Stimulated activated CD8-positive, alpha-beta memory T cell treated with anti-CD3 and anti-CD28 coated beads, Interleukin-15, amount 100 ng/mL, for 1 hour (primary cell): ENCODE results near the gene FAM32A.

Experiments
- DNase-seq: peaks from one replicate; pipeline ENCODE4 v3.0.0-alpha.2; 2020; ENCODE audit warnings: low read depth

The FAM32A gene

DNA sequence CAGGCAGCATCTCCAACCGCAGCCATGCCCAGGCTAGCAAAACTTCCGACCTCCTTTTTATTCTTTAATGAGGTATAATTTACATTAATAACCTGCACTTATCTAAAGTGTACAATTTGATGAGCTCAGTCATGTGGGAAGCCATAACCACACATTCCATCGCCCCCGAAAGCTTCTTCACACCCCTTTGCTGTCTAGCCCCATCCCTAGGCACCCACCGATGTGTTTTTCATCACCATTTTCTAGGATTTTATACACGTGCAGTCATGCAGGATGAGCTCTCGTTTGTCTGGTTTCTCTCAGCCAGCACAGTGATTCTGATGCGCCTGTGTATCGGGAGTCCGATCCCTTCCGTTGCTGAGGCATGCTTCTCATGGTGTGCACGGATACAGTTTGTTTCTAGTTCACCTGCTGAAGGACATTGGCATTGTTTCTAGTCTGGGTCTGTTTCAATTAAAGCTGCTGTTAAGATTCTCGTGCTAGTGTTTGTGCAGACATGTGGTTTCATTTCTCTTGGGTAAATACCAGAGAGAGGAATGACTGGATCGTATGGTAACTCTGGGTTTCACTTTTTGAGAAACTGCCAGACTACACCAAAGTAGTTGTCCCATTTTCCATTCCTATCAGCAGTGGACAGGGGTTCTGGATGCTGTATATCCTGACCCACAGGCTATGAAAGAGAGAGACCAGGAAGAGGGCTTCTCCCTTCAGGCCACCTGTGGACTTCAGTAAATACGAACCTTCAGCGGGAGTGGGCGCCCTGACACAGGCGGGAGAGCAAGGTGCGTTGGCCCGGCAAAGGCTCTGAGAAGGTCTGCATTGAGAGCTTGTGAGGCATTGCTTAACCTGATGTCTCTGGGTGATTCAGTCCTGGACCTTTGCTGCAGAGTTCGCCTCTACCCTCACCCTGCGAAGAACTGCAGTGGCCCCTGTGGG, 17.4 kb downstream of the FAM32A start:
- DNase-seq, result no peak

DNA sequence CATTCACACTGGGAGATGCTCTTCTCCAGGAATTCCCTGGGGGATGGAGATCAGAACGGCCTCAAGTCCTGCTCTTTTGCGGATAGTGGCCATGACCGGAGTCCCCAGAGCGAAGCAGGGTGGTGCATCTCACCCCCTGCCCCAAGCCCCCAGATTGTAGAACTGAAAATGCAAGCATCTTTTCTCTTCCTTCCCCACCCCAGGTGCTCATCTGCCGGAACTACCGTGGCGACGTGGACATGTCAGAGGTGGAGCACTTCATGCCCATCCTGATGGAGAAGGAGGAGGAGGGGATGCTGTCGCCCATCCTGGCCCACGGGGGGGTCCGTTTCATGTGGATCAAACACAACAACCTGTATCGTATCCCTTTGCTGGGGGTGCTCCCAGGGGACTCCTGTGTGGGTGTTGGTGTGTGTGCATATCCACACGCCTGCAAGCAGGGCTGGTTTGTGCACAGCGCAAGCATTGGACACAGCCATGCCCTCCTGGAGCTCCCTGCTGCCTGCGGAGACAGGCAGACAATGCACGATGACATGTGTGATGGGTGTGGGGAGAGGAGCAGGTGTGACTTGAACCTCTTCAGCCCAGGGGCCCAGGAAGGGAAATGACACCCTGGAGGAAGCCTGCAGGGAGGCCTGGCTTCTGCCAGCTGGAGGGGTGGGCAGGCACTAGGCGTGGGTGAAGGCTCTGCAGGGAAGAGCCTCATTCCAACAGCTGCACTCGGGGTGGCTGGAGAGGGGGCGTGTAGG, 18.2 kb downstream of the FAM32A start:
- DNase-seq, result no peak

GRCh38 chr19:16204005-16204294, 18.7 kb downstream of the FAM32A start:
- DNase-seq, result no peak

DNA sequence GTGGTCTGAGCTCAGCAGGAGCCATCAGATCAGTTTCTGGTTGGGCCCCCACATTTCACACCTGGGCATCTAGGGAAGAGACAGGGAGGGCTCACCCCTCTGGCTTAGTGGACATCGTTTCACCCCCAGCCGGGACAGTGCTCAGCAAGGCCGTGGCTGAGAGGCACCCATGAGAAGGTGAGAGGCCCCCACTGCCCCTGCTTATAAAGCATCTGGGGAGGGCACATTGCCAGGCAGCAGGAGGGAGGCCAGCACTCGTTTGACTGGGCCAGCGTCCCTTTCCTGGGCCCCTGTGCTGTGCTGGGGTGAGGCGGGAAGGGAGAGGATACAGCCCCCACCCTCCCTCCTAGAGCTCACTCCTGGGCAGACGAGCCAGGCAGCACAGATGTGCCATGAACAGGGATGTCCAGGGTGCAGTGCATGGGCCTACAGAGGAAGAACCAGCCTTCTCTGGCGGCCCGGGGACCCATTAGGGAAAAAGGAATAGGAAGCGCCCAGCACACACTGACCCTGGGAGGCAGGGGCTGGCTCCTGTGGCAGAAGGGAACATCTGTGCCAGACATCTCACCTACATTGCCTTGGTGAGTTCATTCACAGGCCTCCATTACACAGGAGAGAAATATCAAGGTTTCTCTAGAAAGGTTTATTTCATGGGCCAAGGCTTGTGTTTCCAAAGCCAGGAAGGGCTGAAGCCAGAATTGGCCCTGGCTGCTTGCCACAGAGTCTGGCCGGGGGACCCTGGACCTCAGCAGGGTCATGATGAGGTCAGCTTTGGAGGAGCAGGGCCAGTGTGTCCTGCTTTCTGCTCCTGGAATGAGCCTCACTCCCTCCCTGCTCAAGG, 20.2 kb downstream of the FAM32A start:
- DNase-seq, result no peak

DNA sequence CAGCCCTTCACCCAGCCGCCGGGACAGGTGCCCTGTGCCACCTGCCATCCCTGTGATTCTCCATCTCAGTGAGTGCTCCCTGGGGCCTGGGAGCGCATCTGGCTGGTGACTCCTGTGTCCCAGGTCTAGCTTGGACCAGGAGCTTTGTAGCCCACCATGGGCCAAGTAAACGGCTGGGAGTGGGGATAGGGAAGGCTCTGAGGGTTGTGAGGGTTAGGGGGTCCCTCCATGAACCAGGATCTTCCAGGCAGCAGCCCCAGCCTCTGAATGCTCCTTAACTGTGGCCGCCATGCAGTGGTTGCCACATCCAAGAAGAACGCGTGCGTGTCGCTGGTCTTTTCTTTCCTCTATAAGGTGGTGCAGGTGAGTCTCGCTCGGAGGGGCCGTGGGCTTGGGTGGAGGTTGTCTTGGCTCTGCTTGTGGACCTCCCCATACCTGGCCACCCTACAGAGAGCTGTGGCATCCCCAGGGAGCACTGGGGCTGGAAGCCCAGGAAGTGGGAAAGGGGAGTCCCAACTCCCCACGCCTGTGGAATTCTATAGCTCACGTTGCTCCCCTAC, 20.9 kb downstream of the FAM32A start:
- DNase-seq, result no peak

DNA sequence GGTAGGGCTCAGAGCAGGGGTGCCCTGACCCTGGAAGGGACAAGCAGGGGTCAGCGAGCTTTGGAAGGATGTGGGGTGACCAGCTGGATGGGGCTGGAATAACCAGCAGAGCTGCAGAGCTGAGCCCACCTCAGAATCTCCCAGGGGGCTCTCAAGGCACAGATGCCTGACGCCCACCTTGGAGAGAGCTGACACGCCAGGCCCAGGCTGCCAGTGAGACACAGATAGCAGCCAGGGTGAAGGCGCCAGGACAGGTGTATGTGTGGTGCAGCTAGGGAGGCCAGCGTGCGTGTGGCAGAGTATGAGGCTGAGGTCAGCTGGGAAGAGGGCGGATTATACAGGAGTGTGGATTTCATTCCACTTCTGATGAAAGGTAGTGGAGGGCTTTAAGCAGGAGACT, 21.4 kb downstream of the FAM32A start:
- DNase-seq, result no peak

DNA sequence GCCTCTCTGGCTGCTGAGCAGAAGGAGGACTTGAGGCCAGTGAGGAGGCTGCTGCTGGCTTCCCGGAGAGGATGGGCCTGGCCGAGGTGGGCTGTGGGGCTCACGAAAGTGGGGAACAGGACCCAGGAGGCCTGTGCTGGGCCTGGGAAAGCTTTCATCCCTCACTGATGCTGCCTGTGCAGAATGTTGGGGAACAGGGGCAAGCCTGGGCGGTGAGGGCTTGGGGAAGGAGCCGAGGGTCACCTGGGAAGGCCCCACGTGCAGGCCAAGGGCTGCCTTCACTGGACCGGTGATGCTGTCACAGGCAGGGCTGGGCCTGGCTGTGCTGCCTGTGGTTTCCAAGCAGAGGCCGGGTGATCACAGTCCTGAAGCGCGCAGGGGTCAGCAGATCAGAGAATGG, 21.9 kb downstream of the FAM32A start:
- no peak for DNase-seq

GRCh38 chr19:16207490-16208025, 22.3 kb downstream of the FAM32A start:
- no peak for DNase-seq

DNA sequence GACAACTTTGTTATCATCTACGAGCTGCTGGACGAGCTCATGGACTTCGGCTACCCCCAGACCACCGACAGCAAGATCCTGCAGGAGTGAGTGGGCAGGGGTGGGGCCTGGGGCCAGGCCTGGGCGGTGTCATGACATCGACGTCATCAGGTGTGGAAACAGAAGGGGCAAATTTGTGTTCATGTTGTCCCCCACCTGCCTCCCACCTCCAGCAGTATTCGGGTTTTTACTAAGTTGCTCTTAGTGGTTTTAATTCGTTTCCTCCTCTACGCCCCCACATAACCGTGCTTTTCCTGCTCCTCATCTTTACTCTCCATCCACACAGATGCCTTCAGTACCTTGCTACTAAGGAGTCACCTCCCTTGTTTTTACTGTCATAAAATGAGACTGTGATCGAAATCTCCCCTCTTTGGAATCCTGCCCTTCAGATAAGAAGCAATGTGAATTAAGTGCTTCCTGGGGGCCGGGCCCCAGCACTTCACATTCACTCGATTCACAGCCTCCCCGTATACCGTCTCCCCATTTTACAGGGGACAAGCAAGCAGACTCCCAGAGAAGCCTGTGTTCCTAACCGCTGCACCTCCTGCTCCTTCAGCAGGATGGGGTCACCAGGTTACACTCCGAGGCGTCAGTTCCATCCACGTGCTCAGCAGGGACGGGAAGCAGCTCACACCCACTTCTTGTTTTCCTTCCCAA, 23.0 kb downstream of the FAM32A start:
- DNase-seq, result no peak

DNA sequence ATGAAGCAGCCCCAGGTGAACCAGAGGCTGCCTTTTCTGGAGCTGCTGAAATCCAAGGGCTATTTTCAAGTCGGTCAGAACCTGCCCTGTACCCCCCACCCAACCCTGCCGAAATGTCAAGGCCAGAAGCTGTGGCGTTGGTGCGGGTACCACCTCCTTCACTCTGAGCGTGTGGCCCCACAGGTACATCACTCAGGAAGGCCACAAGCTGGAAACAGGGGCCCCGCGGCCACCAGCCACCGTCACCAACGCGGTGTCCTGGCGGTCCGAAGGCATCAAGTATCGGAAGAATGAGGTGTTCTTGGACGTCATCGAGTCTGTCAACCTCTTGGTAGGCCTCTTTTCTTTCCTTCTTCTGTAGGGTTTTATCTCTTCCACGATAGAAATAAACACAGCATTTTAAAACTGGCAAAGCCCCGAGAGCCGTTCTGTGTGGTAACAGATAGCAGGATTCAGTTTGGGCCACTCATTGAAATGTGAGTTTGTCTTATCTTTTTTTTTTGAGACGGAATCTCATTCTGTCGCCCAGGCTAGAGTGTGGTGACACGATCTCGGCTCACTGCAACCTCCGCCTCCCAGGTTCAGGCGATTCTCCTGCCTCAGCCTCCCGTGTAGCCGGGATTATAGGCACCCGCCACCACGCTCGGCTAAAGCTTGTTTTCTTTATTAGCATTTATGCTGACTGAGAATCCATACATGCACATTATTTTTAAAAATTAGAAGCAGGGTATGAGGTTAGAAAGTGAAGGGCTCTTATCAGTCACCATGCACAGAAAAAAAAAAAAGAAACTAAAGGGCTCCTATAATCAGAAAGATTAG, 23.8 kb downstream of the FAM32A start:
- no peak for DNase-seq

DNA sequence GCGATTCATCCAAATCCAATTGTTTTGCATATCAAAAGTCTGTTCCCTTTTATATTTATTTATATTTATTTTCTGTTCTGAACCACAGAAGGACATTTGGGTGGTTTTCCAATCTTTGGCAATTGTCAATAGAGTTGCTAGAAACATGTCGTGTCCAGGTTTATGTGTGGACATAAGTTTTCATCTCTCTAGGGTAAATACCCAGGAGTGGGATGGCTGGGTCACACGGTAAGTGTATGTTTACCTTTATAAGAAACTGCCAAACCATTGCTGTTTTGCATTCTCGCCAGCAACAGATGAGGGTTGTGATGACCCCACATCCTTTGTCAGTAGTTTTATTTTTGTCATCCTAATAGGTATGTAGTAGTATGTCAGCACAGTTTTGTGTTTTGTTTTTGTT, 25.0 kb downstream of the FAM32A start:
- DNase-seq, result no peak

GRCh38 chr19:16213076-16213475, 27.9 kb downstream of the FAM32A start:
- DNase-seq, result no peak

DNA sequence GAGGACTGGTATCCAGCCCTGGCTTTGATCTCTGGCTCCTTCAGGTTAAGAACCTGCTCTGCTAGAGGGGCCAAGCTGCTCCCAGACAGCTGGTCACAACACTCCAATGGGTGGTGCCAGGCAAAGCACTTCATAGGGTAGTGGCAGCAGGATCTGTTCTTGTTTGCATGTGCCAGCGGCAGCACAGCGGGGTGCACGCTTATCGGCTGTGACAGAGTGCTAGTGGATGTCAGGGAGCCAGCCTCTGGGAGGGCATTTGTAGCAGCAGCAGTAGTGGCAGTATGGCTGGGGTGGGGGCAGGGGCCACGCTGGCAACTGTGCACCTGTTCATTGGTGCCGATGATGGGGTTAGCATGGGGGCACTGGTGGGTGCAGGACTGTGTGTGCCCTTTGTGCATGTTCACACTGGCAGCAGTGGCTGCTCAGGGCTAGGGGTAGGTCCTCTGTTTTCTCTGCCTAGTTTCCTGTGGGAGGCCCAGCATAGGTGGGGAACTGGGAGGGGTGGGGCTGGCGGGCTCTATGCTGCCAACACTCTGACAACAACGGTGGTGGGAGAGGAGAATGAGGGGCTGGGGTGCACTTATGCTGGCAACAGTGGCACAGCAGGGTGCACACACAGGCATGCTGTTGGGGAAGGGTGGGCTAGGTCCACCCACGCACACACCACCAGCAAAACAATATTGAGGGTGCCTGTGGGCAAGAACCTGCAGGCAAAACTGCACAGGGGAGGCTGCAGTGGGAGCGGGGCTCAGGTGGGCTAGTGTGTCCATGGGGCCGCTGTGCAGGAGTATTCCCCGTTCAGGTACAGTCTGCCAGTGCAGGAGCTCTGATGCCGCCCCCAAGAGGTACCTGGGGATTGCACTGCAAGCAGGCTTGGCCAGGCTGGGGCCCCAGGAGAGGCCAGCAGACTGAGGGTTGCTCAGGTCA, 31.8 kb downstream of the FAM32A start:
- no peak for DNase-seq

- no peak for DNase-seq
These were observed 32.7 kb downstream of the FAM32A start for GRCh38 chr19:16217716-16218451.

GRCh38 chr19:16218851-16219250, 33.6 kb downstream of the FAM32A start:
- DNase-seq, result no peak

DNA sequence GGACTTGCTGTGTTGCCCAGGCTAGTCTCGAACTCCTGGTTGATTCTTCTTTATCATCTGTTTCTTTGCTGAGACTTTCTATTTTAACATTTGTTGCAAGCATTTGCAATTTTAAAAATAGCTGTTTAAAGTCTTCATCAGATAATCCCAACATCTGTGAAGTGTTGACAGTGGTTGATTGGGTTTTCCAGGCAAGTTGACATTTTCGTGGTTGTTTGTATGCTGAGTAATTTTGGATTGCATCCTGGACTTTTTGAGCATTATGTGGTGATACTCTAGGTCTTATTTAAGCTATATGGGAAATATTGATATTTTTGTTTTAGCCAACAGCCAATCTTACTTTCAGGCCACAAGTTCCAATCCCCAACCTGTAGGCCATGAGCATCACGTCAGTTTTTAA, 37.6 kb downstream of the FAM32A start:
- DNase-seq, result no peak

DNA sequence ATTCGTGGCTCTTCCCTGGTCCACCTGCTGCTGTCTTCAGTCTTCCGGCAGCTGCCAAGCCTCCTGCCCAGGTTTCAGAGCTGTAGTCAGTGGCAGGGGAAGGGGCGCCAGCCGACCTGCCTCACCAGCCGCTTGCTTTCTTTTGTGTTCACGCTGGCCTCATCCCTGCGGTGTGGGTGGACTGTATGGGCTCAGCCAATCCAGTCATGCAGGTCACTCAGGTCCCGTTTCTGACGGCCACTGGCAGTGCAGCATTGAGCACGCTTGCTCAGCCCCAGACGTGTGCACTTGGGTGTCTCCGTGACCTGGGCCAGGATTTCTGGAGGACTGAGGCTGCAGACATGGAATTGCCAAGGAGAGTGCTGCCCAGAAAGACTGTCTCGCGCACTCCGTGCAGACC, 38.5 kb downstream of the FAM32A start:
- DNase-seq, result no peak

DNA sequence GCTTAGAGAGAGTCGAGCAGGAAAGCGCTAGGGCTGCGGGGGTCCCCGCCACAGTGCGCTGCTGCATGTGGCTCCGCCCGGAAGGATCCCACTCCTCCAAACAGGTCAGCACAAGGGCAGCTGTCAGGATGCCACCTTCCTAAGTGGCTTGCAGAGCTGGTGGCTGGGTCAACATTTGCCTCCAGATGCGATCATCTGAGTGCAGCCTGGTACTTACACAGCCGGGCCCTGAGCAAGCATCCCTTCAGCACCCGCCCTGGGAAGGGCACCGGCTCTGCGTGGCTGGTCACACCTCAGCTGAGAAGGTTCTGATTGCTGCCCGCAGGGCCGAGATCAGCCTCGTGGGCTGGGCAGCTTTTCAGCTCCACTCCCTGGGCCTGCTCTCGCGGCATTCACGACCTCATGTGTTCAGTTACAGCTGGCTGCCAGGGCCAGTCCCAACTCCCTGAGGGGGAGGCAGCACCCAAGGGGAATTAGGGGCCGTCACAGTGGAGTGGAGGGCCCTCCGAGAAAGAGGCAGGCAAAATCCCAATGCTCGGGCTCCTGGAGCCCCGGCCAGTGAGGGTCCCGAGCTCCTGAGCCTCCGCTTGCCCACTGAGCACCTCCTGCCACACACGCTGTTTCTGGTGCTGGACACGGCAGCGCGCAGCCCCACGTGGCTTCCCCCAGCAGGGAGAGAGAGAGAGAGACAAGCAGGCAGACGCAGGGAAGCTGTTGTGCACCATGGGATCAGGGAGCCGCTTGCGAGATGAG, 39.3 kb downstream of the FAM32A start:
- no peak for DNase-seq
